SK-N-SH (cell line): Measurements from ENCODE around the gene PRRC2B. TPM values are rescaled to one million over a fixed set of nuclear protein-coding genes. Genes with fewer than 3 reads are reported as not detected.

Experiments
- CTCF ChIA-PET: fragments of 300-600, 350-600 bp; formaldehyde crosslinking; extraction: SDS; loops from one replicate; lab custom pipeline; 2021; lab: Yijun Ruan, JAX
- POLR2A ChIA-PET: fragments of 350-600 bp; sonication (Branson Sonifier 250); formaldehyde crosslinking; extraction: SDS; loops from one replicate; lab custom pipeline; 2020; ENCODE audit warnings: antibody characterized with exemption, inconsistent platforms; lab: Yijun Ruan, JAX
- DNase-seq: peaks from one replicate; pipeline ENCODE4 v3.0.0; 2012
- H2AFZ ChIP-seq: fragments of 200-600 bp; sonication (generic); 2 replicates; pipeline ENCODE4 v1.8.1; 2016; ENCODE audit warnings: antibody characterized with exemption, mild to moderate bottlenecking, low read depth
- H3F3A ChIP-seq: fragments of 200-600 bp; sonication (generic); replicated peaks from 2 replicates; pipeline ENCODE3; 2016; ENCODE audit warnings: antibody characterized with exemption, mild to moderate bottlenecking; ENCODE audit not compliant: insufficient read depth
- H3K27ac ChIP-seq, 2 experiments: fragments of 200-500 bp in 1 of 2; fragments of 200-600 bp in 1 of 2; sonication (Bioruptor generic) in 1 of 2; sonication (generic), shearing (Covaris generic) in 1 of 2; 2 replicates each; pipeline versions ENCODE4 v1.5.1 to v1.6.1; 2014 to 2016; ENCODE audit warnings: low read depth in 2 of 2, inconsistent platforms in 1 of 2, low read length in 1 of 2, mild to moderate bottlenecking in 1 of 2, mixed read lengths in 1 of 2
- H3K27me3 ChIP-seq: fragments of 200-600 bp; sonication (generic), shearing (Covaris generic); 2 replicates; pipeline ENCODE4 v1.6.1; 2016; ENCODE audit warnings: mixed run types; ENCODE audit not compliant: insufficient read depth
- H3K36me3 ChIP-seq, 2 experiments: fragments of 200-500 bp in 1 of 2; fragments of 200-600 bp in 1 of 2; sonication (Bioruptor generic) in 1 of 2; sonication (generic) in 1 of 2; replicated peaks in 1 of 2; 2 replicates each; pipeline versions ENCODE3 to v1.5.1; 2014 to 2016; ENCODE audit warnings: low read length in 1 of 2, mild to moderate bottlenecking in 1 of 2; ENCODE audit not compliant: insufficient read depth in 2 of 2, control insufficient read depth in 1 of 2
- H3K4me1 ChIP-seq, 2 experiments: fragments of 200-500 bp in 1 of 2; fragments of 200-600 bp in 1 of 2; sonication (Bioruptor generic) in 1 of 2; sonication (generic), shearing (Covaris generic) in 1 of 2; 2 replicates each; pipeline versions ENCODE4 v1.5.1 to v1.6.1; 2014 to 2016; ENCODE audit warnings: low read depth in 1 of 2, low read length in 1 of 2, mixed run types in 1 of 2; ENCODE audit not compliant: insufficient read depth in 2 of 2, control insufficient read depth in 1 of 2
- H3K4me2 ChIP-seq: fragments of 200-600 bp; sonication (generic), shearing (Covaris generic); 2 replicates; pipeline ENCODE4 v1.6.1; 2017; ENCODE audit warnings: mixed run types
- H3K4me3 ChIP-seq, 2 experiments: fragments of 200-500 bp in 1 of 2; fragments of 200-600 bp in 1 of 2; sonication (Bioruptor generic) in 1 of 2; sonication (generic), shearing (Covaris generic) in 1 of 2; 2 replicates each; pipeline versions ENCODE4 v1.5.1 to v1.8.1; 2014 to 2016; ENCODE audit warnings: low read depth in 2 of 2, inconsistent platforms in 1 of 2, low read length in 1 of 2, mild to moderate bottlenecking in 1 of 2, mixed read lengths in 1 of 2, moderate library complexity in 1 of 2
- H3K79me2 ChIP-seq: fragments of 200-600 bp; sonication (generic); 2 replicates; pipeline ENCODE4 v1.8.1; 2017; ENCODE audit warnings: mild to moderate bottlenecking; ENCODE audit not compliant: insufficient read depth
- H3K9ac ChIP-seq: fragments of 200-600 bp; sonication (generic); 2 replicates; pipeline ENCODE4 v1.6.1; 2017; ENCODE audit warnings: mixed run types
- H3K9me2 ChIP-seq: fragments of 200-600 bp; sonication (generic); 2 replicates; pipeline ENCODE4 v1.6.1; 2017; ENCODE audit warnings: mixed run types
- H3K9me3 ChIP-seq: fragments of 200-600 bp; sonication (generic); 2 replicates; pipeline ENCODE4 v1.6.1; 2017; ENCODE audit warnings: mixed run types, mild to moderate bottlenecking, moderate library complexity
- H4K20me1 ChIP-seq: fragments of 200-600 bp; sonication (generic); 2 replicates; pipeline ENCODE4 v1.6.1; 2017; ENCODE audit warnings: mild to moderate bottlenecking, mixed run types; ENCODE audit not compliant: insufficient read depth
- CHD2 ChIP-seq: fragments of 150-350 bp; IDR thresholded peaks from 2 replicates; pipeline ENCODE4 v1.6.1; 2018; ENCODE audit warnings: low read length; ENCODE audit not compliant: partially characterized antibody
- FOXM1 ChIP-seq: IDR thresholded peaks from 2 replicates; pipeline ENCODE4 v1.4.0; 2012; ENCODE audit warnings: low read depth, mild to moderate bottlenecking
- MXI1 ChIP-seq: IDR thresholded peaks from 2 replicates; pipeline ENCODE4 v1.6.1; 2012; ENCODE audit warnings: mild to moderate bottlenecking, low read depth, low read length, improper control_type of control experiment
- NRF1 ChIP-seq: IDR thresholded peaks from 2 replicates; pipeline ENCODE4 v1.6.1; 2012; ENCODE audit warnings: low read depth, mild to moderate bottlenecking, low read length
- POLR2AphosphoS5 ChIP-seq: IDR thresholded peaks from 2 replicates; pipeline ENCODE4 v1.6.1; 2012; ENCODE audit warnings: low read depth, low read length
- REST ChIP-seq: IDR thresholded peaks from 2 replicates; pipeline ENCODE4 v1.6.1; 2012; ENCODE audit warnings: mild to moderate bottlenecking, low read depth, low read length, moderate library complexity
- RFX5 ChIP-seq: IDR thresholded peaks from 2 replicates; pipeline ENCODE4 v1.6.1; 2012; ENCODE audit warnings: mild to moderate bottlenecking, improper control_type of control experiment, low read length
- USF1 ChIP-seq: IDR thresholded peaks from 2 replicates; pipeline ENCODE4 v1.4.0; 2012; ENCODE audit warnings: low read depth, borderline replicate concordance
- WGBS: methylation state at CpG from one replicate; pipeline ENCODE4 v1.1.6; 2017; ENCODE audit warnings: low lambda C conversion rate; 5-methylcytosine and 5-hydroxymethylcytosine counted together
- polyA plus RNA-seq, 3 experiments: library from polyadenylated mRNA; depleted of rRNA; stranded (reverse); fragments of >200 nt; gene quantifications; 2 replicates each; pipeline ENCODE4 v1.2.3, GENCODE V29; 2012

Gene PRRC2B
- polyA plus RNA-seq, 1 of the 3 experiments (the other 2 are of a cell fraction) = 26.3 TPM

DNA sequence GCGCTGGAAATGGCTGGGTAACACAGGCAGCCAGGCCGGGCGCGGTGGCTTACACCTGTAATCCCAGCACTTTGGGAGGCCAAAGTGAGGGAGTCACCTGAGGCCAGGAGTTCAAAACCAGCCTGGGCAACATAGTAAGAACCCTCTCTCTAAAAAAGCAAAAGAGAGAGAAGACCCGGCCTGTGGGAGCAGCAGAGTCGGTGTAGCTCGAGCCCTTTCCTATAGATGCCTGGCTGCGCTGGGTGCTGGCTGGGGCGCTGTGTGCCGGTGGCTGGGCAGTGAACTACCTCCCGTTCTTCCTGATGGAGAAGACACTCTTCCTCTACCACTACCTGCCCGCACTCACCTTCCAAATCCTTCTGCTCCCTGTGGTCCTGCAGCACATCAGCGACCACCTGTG lies 127.9 kb downstream of the PRRC2B start:
- WGBS = 91% methylated on average over 13 of the region's 13 CpGs
- Histone ChIP-seq H4K20me1 (no peaks in the 10 kb centered on the region), H3K4me2 (no peak overlapping the region), H3K9me2 (no peaks in the 10 kb centered on the region), H2AFZ (no peak overlapping the region), H3K4me3 (no peak overlapping the region), H3K27ac (no peak overlapping the region), H3K27me3 (no peaks in the 10 kb centered on the region), H3K9ac (no peak overlapping the region), H3K9me3 (no peaks in the 10 kb centered on the region), H3K79me2 (no peaks in the 10 kb centered on the region), H3K4me1 (no peaks in the 10 kb centered on the region; a peak in 1 of 4 replicates), H3F3A (no peaks in the 10 kb centered on the region), H3K36me3 (peaks cover 9 to 82% of the 10 kb centered on the region in 2 experiments)
- TF ChIP-seq NRF1 (no peak), FOXM1 (no peak), USF1 (no peak), REST (no peak)
- no peak for DNase-seq
- ChIA-PET POLR2A (no interaction called here), CTCF (no interaction called here)

- Histone ChIP-seq H3K4me1 (no peaks in the 10 kb centered on the region; a peak in 1 of 4 replicates), H3K27me3 (no peaks in the 10 kb centered on the region), H2AFZ (no peak overlapping the region), H3F3A (no peaks in the 10 kb centered on the region), H3K9ac (no peak overlapping the region), H3K79me2 (no peaks in the 10 kb centered on the region), H3K9me2 (no peaks in the 10 kb centered on the region), H3K9me3 (no peaks in the 10 kb centered on the region), H3K4me2 (no peak overlapping the region), H3K36me3 (peaks cover 11 to 77% of the 10 kb centered on the region in 2 experiments), H4K20me1 (no peaks in the 10 kb centered on the region), H3K4me3 (no peak overlapping the region), H3K27ac (no peak overlapping the region)
- peak; percentile 44 for DNase-seq
- TF ChIP-seq MXI1 = no peak
- no peak for TF ChIP-seq CHD2
- no peak for TF ChIP-seq RFX5
- TF ChIP-seq POLR2AphosphoS5 = no peak
- no peak for TF ChIP-seq REST
- ChIA-PET CTCF (no interaction called here), POLR2A (interaction anchor here (1.1 kb wide), 1 partner anchor 149 kb away, joined by 3 read pairs; no protein-coding TSS in a partner anchor)
- 96% methylated on average over 24 of the region's 29 CpGs for WGBS
These were observed 128.6 kb downstream of the PRRC2B start for GRCh38 chr9:131522257-131523085.
